ENCODE results near the gene FOXP1.

Gene FOXP1

DNA sequence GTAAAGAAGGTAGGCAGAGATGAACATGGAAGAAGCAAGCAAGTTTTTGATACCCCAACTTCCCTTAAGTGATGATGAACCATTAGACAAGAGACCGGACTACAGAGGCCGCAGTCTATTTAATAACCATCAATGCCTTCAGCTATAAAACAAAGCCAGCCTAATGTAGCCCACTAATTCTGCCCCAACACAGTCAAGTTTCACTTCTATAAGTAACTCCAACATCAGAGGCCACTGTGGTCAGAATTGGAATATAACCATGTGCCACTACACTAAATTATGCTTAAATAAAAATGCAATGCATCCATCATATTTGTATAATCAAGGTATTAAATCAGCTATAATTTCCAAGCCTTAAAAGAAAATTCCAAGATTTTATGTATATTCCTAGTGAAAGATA, 234.7 kb downstream of the FOXP1 start:
- no peak for FAIRE-seq
- no peak for TF ChIP-seq POLR2A (IDR thresholded peaks at IDR 0.05; ENCODE audit: low read depth, low read length)
- no peak for TF ChIP-seq POLR2AphosphoS5 (IDR thresholded peaks at IDR 0.05; ENCODE audit: low read depth, low read length)
- TF ChIP-seq TAF1 (IDR thresholded peaks at IDR 0.05; ENCODE audit: borderline replicate concordance, low read depth, low read length): no peak
- no peak for DNase-seq (ENCODE audit: insufficient read length)

DNA sequence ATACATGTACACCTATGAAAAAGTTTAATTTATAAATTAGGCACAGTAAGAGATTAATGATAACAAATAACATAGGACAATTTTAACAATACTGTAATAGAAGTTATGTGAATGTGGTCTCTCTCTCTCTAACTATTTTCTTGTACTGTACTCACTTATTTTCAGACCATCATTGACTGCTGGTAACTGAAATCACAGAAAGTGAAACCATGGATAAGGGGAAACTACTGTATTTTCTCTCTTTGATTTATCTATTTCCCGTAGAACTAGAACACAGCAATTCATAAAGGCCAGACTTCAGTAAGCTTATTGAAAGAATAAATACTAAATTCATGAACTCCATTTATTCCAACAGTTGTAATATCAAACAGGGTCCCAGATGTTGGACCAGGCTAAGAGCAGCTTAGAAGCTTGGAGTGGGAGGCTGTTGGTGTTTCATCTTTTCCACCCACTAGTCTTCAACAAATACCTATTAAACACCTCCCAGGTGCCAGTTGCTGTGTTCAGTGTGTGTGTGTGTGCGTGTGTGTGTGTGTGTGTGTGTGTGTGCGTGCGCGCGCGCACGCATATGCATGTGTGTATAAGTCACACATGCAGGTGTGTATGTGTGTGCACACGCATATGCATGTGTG, 235.4 kb downstream of the FOXP1 start:
- TF ChIP-seq TAF1 (IDR thresholded peaks at IDR 0.05; ENCODE audit: borderline replicate concordance, low read depth, low read length): no peak
- no peak for TF ChIP-seq POLR2AphosphoS5 (IDR thresholded peaks at IDR 0.05; ENCODE audit: low read depth, low read length)
- no peak for TF ChIP-seq POLR2A (IDR thresholded peaks at IDR 0.05; ENCODE audit: low read depth, low read length)
- FAIRE-seq (no peak), DNase-seq (ENCODE audit: insufficient read length) (no peak)

DNA sequence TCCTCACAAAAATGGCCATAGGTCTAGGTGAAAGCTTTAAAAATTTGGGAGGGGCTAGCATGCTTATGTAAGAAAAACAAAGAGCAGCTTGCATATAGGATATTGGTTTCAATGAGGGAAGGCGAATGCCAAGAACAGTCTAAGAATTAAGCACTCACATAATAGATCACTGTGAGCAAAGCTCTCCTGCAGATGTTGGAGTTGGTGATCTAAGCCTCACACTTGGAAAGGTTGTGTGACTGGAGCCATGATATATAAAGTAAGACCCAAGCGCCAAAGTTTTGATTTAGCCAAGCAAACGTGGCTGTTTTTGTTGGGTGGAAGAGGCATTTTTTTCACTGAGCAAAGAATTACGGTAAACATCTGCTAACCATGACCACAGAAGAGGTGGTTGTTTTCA, 237.5 kb downstream of the FOXP1 start:
- no peak for DNase-seq (ENCODE audit: insufficient read length)
- TF ChIP-seq POLR2A (IDR thresholded peaks at IDR 0.05; ENCODE audit: low read depth, low read length) (no peak), POLR2AphosphoS5 (IDR thresholded peaks at IDR 0.05; ENCODE audit: low read depth, low read length) (no peak), TAF1 (IDR thresholded peaks at IDR 0.05; ENCODE audit: borderline replicate concordance, low read depth, low read length) (no peak)
- no peak for FAIRE-seq

DNA sequence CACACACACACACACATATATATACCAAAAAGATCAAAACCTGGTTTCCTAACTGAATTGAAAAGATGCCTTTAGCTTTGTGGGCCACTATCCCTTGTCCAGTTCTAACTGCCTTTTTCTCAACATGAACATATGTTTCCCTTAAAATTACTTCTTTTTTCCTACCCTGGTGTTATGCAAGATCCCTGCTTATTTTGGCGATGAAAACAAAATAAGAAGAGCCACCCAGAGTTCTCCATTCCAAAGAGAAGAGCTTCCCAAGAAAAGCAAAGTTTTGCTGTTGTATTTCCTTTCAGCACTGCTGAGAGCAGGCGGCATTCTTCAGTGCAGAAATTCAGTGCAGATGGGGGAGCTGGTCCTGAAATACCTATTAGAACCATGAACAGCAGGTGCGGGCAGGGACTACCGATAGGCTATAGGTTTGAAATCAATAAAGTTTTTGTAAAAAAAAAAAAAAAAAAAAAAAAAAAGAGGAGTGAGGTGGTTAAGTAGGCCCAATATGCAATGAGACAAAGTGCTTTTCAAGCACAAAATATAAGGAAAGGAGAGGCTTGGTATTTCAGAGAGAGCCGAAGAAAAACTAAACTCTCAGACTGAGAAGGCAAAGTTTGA, 238.0 kb downstream of the FOXP1 start:
- DNase-seq (ENCODE audit: insufficient read length): no peak
- TF ChIP-seq POLR2AphosphoS5 (IDR thresholded peaks at IDR 0.05; ENCODE audit: low read depth, low read length): no peak
- no peak for FAIRE-seq

DNA sequence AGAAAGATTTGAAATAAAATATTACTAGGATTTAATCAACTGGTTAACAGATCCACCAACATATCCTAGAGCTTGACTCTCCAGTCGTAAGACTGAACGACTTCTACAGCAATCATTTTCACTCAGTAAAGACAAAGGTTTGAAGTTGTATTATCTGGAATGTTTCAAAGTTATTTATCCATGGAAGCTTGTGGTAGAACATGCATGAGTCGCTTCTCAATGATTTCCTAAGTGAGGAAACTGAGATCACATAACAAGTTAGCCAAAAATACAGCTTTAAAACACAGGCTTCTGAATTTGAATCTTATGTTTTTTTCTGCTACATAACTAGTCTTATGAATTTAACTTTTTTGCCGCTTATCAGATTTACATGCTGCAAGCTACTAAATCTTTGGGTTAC, 241.8 kb downstream of the FOXP1 start:
- DNase-seq (ENCODE audit: insufficient read length): no peak
- FAIRE-seq: no peak
- TF ChIP-seq POLR2A (IDR thresholded peaks at IDR 0.05; ENCODE audit: low read depth, low read length) (no peak), POLR2AphosphoS5 (IDR thresholded peaks at IDR 0.05; ENCODE audit: low read depth, low read length) (no peak), TAF1 (IDR thresholded peaks at IDR 0.05; ENCODE audit: borderline replicate concordance, low read depth, low read length) (no peak)

DNA sequence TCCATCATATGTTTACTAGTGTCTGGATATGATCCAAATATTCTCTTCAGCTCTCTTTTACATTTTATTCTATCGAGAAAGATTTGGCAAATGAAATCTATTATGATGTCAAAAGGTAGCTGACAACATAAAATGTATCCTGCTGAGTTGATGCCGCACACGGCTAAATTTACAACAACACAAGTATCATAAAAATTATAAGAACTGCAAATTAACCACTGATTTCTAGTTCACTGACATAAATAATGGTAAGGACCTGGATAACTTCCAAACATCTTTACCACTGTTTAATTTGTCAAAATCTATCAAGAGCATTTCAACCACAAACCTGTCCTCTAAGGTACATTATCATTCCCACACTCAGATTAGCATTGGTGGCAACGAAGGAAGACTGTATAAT, 244.5 kb downstream of the FOXP1 start:
- TF ChIP-seq POLR2AphosphoS5 (IDR thresholded peaks at IDR 0.05; ENCODE audit: low read depth, low read length) (no peak), TAF1 (IDR thresholded peaks at IDR 0.05; ENCODE audit: borderline replicate concordance, low read depth, low read length) (no peak), POLR2A (IDR thresholded peaks at IDR 0.05; ENCODE audit: low read depth, low read length) (no peak)
- FAIRE-seq (no peak), DNase-seq (ENCODE audit: insufficient read length) (no peak)

DNA sequence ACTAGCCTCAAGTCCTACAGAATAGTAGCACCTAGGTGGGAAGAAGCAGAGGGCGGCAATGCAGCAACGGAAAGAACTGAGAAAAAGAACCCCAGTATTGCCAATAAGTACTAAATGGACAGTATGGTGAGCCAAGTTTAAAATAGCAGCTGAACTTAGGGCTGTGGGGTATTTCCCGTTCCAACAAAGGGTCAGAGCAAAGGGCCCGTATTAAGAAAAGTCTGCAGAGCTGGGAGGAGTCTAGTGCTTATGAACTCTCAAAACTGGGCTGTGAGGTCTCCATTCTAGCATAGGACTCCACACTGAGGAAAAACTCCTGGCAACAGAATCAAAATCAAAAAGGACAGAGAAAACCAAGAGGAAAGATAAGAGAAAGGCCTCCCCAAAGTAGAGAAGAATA, 250.7 kb downstream of the FOXP1 start:
- no peak for DNase-seq (ENCODE audit: insufficient read length)
- no peak for FAIRE-seq
- TF ChIP-seq POLR2A (IDR thresholded peaks at IDR 0.05; ENCODE audit: low read depth, low read length): no peak
- no peak for TF ChIP-seq POLR2AphosphoS5 (IDR thresholded peaks at IDR 0.05; ENCODE audit: low read depth, low read length)

DNA sequence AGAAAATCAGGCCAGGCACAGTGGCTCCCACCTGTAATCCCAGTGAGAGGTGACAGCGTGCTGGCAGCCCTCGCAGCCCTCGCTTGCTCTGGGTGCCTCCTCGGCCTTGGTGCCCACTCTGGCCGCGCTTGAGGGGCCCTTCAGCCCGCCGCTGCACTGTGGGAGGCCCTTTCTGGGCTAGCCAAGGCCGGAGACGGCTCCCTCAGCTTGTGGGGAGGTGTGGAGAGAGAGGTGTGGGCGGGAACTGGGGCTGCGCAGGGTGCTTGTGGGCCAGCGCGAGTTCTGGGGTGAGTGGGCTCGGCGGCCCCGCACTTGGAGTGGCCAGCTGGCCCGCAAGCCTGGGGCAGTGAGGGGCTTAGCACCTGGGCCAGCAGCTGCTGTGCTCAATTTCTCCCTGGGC, 252.6 kb downstream of the FOXP1 start:
- DNase-seq (ENCODE audit: insufficient read length) (no peak), FAIRE-seq (no peak)
- TF ChIP-seq POLR2A (IDR thresholded peaks at IDR 0.05; ENCODE audit: low read depth, low read length): no peak
- TF ChIP-seq POLR2AphosphoS5 (IDR thresholded peaks at IDR 0.05; ENCODE audit: low read depth, low read length): no peak
- TF ChIP-seq TAF1 (IDR thresholded peaks at IDR 0.05; ENCODE audit: borderline replicate concordance, low read depth, low read length): no peak

DNA sequence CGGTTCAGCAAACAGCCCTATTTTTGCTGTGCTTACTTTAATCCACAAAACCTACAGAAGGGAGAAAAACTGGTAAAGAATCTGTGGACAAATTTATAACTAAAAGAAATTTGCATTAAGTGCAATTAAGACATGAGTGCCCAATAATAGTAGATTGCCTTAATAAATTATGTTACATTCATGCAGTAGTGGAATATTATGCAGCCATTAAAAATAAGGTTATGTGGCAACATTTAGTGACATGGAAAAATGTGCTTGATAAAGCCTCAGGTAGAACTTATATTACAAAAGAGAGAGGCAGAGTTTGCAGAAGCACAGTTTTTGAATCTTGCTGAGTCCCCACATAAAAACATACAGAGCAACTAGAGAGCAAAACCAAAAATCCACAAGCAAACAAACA, 253.0 kb downstream of the FOXP1 start:
- TF ChIP-seq TAF1 (IDR thresholded peaks at IDR 0.05; ENCODE audit: borderline replicate concordance, low read depth, low read length): no peak
- no peak for TF ChIP-seq POLR2AphosphoS5 (IDR thresholded peaks at IDR 0.05; ENCODE audit: low read depth, low read length)
- TF ChIP-seq POLR2A (IDR thresholded peaks at IDR 0.05; ENCODE audit: low read depth, low read length): no peak
- DNase-seq (ENCODE audit: insufficient read length) (no peak), FAIRE-seq (no peak)

DNA sequence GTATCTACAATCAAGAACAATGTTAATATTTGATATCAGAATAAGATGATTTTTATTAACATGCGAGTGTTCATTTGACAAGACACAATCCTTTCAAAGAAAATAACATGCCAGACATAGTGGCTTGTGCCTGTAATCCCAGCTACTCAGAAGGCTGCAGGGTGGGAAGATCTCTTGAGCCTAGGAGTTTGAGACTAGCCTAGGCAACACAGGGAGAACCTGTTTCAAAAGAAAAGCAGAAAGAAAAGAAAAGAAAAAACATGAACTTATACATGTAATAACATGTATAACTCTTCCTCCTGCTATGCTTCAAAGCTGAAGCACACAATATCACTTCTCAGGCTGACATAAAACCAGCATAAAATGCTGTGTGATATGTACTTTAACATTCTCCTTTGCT, 253.7 kb downstream of the FOXP1 start:
- DNase-seq (ENCODE audit: insufficient read length) (no peak), FAIRE-seq (no peak)
- TF ChIP-seq TAF1 (IDR thresholded peaks at IDR 0.05; ENCODE audit: borderline replicate concordance, low read depth, low read length): no peak
- TF ChIP-seq POLR2A (IDR thresholded peaks at IDR 0.05; ENCODE audit: low read depth, low read length): no peak
- TF ChIP-seq POLR2AphosphoS5 (IDR thresholded peaks at IDR 0.05; ENCODE audit: low read depth, low read length): no peak

DNA sequence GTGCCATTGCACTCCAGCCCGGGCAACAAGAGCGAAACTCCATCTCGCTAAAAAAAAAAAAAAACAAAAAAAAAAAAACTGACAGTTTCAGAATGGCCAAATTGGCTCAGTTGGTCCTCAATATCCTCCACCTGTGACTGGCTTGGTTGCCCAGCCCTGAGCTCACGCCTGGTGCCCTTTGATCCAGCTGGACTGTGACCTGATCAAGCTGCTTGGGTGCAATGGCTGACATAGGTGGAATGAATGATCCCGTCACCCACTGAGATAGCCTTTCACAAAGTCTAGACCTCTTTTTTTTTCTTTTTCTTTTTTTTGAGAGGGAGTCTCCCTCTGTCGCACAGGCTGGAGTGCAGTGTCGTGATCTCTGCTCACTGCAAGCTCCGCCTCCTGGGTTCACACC, 254.6 kb downstream of the FOXP1 start:
- FAIRE-seq: no peak

DNA sequence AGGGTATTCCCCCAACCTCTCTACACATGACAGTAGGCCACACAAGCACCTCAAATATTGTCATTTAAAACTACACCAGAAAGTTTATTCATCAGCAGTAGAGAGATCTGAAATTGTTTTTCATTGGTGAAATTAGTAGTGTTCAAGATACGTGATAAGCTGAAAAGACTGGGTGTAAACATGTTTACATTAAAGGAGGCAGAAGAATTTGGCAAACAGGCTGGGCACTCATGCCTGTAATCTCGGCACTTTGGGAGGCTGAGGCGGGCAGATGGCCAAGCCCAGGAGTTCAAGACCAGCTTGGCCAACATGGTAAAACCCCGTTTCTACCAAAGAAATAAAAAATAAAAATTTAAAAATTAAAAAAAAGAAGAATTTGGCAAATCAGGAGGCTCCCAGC, 255.6 kb downstream of the FOXP1 start:
- no peak for TF ChIP-seq POLR2A (IDR thresholded peaks at IDR 0.05; ENCODE audit: low read depth, low read length)
- TF ChIP-seq POLR2AphosphoS5 (IDR thresholded peaks at IDR 0.05; ENCODE audit: low read depth, low read length): no peak
- no peak for TF ChIP-seq TAF1 (IDR thresholded peaks at IDR 0.05; ENCODE audit: borderline replicate concordance, low read depth, low read length)
- FAIRE-seq: no peak
- DNase-seq (ENCODE audit: insufficient read length): no peak

More for the DNA sequence above, 254.6 kb downstream of the FOXP1 start:
- no peak for DNase-seq (ENCODE audit: insufficient read length)
- TF ChIP-seq POLR2AphosphoS5 (IDR thresholded peaks at IDR 0.05; ENCODE audit: low read depth, low read length) (no peak), POLR2A (IDR thresholded peaks at IDR 0.05; ENCODE audit: low read depth, low read length) (no peak), TAF1 (IDR thresholded peaks at IDR 0.05; ENCODE audit: borderline replicate concordance, low read depth, low read length) (no peak)

Data from GM12892 (cell line).